NT2/D1 (cell line): Measurements from ENCODE around the gene HOXD3.

Experiments used
- SUZ12 ChIP-seq: IDR thresholded peaks from 2 replicates; pipeline ENCODE4 v1.6.1; 2011; ENCODE audit not compliant: insufficient read length, insufficient read depth; ENCODE audit errors: extremely low read depth
- YY1 ChIP-seq: IDR thresholded peaks from 2 replicates; pipeline ENCODE4 v1.6.1; 2011; ENCODE audit not compliant: insufficient read length, insufficient read depth
- ZNF274 ChIP-seq: IDR thresholded peaks from 2 replicates; pipeline ENCODE4 v1.6.1; 2011; ENCODE audit warnings: mild to moderate bottlenecking, low read depth, low read length

DNA sequence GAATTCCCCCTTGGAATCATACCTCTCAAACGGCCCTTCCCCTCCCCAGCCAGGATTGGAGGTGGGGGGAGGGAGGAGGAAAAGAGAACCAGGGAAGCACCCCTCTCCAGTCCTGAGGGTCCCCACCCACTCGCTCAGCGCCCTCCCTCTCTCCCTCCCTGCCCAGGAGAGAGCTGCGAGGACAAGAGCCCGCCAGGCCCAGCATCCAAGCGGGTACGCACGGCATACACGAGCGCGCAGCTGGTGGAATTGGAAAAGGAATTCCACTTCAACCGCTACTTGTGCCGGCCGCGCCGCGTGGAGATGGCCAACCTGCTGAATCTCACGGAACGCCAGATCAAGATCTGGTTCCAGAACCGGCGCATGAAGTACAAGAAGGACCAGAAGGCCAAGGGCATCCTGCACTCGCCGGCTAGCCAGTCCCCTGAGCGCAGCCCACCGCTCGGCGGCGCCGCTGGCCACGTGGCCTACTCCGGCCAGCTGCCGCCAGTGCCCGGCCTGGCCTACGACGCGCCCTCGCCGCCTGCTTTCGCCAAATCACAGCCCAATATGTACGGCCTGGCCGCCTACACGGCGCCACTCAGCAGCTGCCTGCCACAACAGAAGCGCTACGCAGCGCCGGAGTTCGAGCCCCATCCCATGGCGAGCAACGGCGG lies 14.4 kb downstream of the HOXD3 start:
- TF ChIP-seq ZNF274 = no peak
- TF ChIP-seq SUZ12 = no peak
- TF ChIP-seq YY1 = no peak
